Mesendoderm (in vitro differentiated cells): ENCODE measurements around the gene COL18A1.

Source experiments
- DNase-seq: peaks from one replicate; pipeline ENCODE4 v3.0.0; 2013
- H2AK5ac ChIP-seq: 2 replicates; pipeline ENCODE4 v1.6.1; 2013; ENCODE audit warnings: low read length, inconsistent platforms
- H2BK120ac ChIP-seq: 2 replicates; pipeline ENCODE4 v1.6.1; 2013; ENCODE audit warnings: low read depth, mild to moderate bottlenecking, low read length, moderate library complexity, mixed read lengths
- H2BK15ac ChIP-seq: replicated peaks from 2 replicates; pipeline ENCODE4 v1.6.1; 2013; ENCODE audit warnings: low read depth, mild to moderate bottlenecking, moderate library complexity
- H2BK5ac ChIP-seq: 2 replicates; pipeline ENCODE4 v1.6.1; 2013; ENCODE audit warnings: low read length, inconsistent platforms
- H3K18ac ChIP-seq: 2 replicates; pipeline ENCODE4 v1.6.1; 2013; ENCODE audit warnings: mild to moderate bottlenecking, low read length, mixed read lengths
- H3K23ac ChIP-seq: one replicate; pipeline ENCODE4 v1.6.1; 2013; ENCODE audit warnings: low read length
- H3K27ac ChIP-seq: 2 replicates; pipeline ENCODE4 v1.5.1; 2013; ENCODE audit warnings: low read depth, mild to moderate bottlenecking, inconsistent platforms, low read length, moderate library complexity
- H3K27me3 ChIP-seq: 2 replicates; pipeline ENCODE4 v1.6.1; 2013; ENCODE audit warnings: low read length, control low read depth, mild to moderate bottlenecking, inconsistent platforms; ENCODE audit not compliant: insufficient read depth, poor library complexity
- H3K36me3 ChIP-seq: 2 replicates; pipeline ENCODE4 v1.6.1; 2013; ENCODE audit warnings: low read length, inconsistent platforms; ENCODE audit not compliant: control insufficient read depth, insufficient read depth
- H3K4ac ChIP-seq: one replicate; pipeline ENCODE4 v1.6.1; 2013; ENCODE audit warnings: low read depth, mild to moderate bottlenecking, low read length, moderate library complexity
- H3K4me1 ChIP-seq: 2 replicates; pipeline ENCODE4 v1.6.1; 2013; ENCODE audit warnings: low read depth, low read length, inconsistent platforms; ENCODE audit not compliant: control insufficient read depth
- H3K4me2 ChIP-seq: 2 replicates; pipeline ENCODE4 v1.6.1; 2013; ENCODE audit warnings: low read length
- H3K4me3 ChIP-seq: 2 replicates; pipeline ENCODE4 v1.5.1; 2013; ENCODE audit warnings: mild to moderate bottlenecking, low read length
- H3K56ac ChIP-seq: one replicate; pipeline ENCODE4 v1.6.1; 2013; ENCODE audit warnings: low read length
- H3K79me1 ChIP-seq: 2 replicates; pipeline ENCODE4 v1.6.1; 2013; ENCODE audit warnings: low read length, inconsistent platforms
- H3K79me2 ChIP-seq: 2 replicates; pipeline ENCODE4 v1.6.1; 2013; ENCODE audit warnings: mild to moderate bottlenecking, low read length; ENCODE audit not compliant: control insufficient read depth, insufficient read depth
- H3K9ac ChIP-seq: 2 replicates; pipeline ENCODE4 v1.6.1; 2013; ENCODE audit warnings: low read length, inconsistent platforms
- H4K5ac ChIP-seq: one replicate; pipeline ENCODE4 v1.6.1; 2013; ENCODE audit warnings: low read length
- H4K8ac ChIP-seq: one replicate; pipeline ENCODE4 v1.6.1; 2013; ENCODE audit warnings: low read depth, mild to moderate bottlenecking, control low read depth, low read length, moderate library complexity
- WGBS: extraction: QIAGEN DNeasy Blood & Tissue Kit; methylation state at CpG from one replicate; pipeline ENCODE4 v1.1.7; 2013; ENCODE audit warnings: low lambda C conversion rate, missing lambda C conversion rate; ENCODE audit not compliant: insufficient coverage; ENCODE audit errors: extremely low coverage; 5-methylcytosine and 5-hydroxymethylcytosine counted together

The COL18A1 gene

DNA sequence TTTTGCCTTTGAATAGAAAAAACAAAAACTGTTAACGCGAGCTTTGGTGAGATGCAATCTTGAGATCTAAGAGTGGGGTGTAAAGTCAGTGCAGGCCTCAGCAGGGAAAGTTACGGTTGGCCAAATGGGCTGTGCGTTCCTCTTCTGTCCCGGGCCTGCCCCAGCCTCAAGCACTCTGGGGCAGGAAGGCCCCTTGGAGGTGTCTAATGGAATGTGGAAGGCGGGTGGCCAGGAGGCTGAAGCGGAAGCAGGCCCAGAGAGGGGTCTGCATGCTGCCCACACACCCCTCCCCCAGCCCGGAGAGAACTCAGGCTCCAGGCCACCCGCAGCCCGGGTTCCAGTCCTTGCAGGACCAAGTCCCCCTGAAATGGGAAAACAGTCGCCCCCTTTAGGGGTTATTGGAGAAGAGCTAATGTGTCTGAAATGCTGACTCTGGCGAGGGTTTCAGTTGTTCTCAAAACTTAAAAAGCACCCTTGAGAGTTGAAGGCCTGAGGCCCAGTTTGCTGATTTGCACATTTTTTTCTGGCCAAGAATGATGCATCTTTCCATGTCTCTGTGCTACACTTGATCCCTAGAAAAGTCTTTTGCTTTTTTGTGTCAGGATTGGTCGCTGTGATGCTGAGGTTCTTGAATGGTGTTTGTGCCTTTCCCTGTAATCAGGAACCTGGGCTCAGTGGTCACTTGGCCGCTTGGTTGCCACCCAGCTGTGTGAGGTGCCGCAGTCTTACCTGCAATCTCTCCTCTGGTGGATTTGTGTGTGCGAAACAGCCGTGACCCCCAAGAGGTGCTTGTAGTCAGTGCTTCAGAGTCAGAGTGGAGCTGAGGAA, 2.0 kb downstream of the COL18A1 start:
- peaks cover 2% of the 10 kb centered on the region for H3K36me3 ChIP-seq
- H3K18ac ChIP-seq = no peak overlapping the region
- no CpG with 5 or more reads among the region's 17 CpGs for WGBS
- H3K23ac ChIP-seq = peak overlapping the region; percentile 95
- H4K5ac ChIP-seq = no peak overlapping the region
- peak overlapping the region; percentile 84 for H3K4me2 ChIP-seq
- peaks cover 56% of the 10 kb centered on the region for H3K79me2 ChIP-seq
- H2BK120ac ChIP-seq = no peak overlapping the region
- no peak overlapping the region for H2BK15ac ChIP-seq
- peak; percentile 96 for DNase-seq
- H3K9ac ChIP-seq = peak overlapping the region; percentile 83
- H3K79me1 ChIP-seq = peaks cover 12% of the 10 kb centered on the region
- H3K4ac ChIP-seq = peak overlapping the region; percentile 61
- no peak overlapping the region for H3K4me3 ChIP-seq
- no peak overlapping the region for H4K8ac ChIP-seq
- H2BK5ac ChIP-seq = peak overlapping the region; percentile 77
- H3K27me3 ChIP-seq = no peaks in the 10 kb centered on the region
- peaks cover 15% of the 10 kb centered on the region for H3K4me1 ChIP-seq
- H2AK5ac ChIP-seq = peak overlapping the region; percentile 70
- peak overlapping the region; percentile 91 for H3K56ac ChIP-seq
- H3K27ac ChIP-seq = peak overlapping the region; percentile 96

DNA sequence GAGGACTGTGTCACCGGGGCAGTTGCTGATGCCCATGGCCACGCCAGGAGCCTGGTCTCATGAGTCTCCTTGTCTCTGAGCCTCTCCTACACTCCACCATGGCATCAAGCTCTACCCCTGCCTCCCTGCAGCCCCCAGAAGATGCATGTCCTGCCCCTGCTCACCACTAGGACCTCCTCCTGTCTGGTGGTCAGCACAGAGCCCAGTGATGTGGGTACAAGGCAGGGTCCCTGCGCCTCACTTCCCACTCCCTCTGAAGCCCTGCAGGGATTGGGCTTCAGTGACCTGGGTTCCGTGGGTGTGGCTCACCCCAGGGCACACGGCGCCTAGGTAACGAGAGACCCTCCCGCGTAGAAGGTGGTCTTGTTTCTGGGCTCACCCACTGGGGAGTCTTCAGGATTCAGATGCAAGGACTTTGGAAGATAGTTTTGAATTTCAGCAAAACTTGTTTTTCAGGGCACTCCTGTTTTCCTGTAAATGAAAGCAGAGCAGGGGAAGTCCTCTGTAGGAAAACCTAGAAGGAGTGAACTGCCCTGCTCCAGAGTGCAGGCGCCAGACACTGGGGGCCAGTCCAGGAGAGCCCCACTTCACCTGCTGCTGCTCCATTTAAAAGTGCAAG, 2.8 kb downstream of the COL18A1 start:
- Histone ChIP-seq H3K18ac (no peak overlapping the region), H3K56ac (peak overlapping the region; percentile 82), H4K8ac (no peak overlapping the region), H2BK15ac (no peak overlapping the region), H2AK5ac (peak overlapping the region; percentile 70), H3K27ac (no peak overlapping the region), H3K4me1 (peaks cover 15% of the 10 kb centered on the region), H3K23ac (peak overlapping the region; percentile 95), H3K4ac (no peak overlapping the region), H2BK120ac (no peak overlapping the region), H3K79me1 (peaks cover 14% of the 10 kb centered on the region), H2BK5ac (peak overlapping the region; percentile 77), H3K9ac (peak overlapping the region; percentile 52), H3K4me3 (no peak overlapping the region), H3K4me2 (peak overlapping the region; percentile 1), H4K5ac (no peak overlapping the region), H3K27me3 (no peaks in the 10 kb centered on the region), H3K79me2 (peaks cover 60% of the 10 kb centered on the region), H3K36me3 (peaks cover 2% of the 10 kb centered on the region)
- no peak for DNase-seq
- no CpG with 5 or more reads among the region's 10 CpGs for WGBS

DNA sequence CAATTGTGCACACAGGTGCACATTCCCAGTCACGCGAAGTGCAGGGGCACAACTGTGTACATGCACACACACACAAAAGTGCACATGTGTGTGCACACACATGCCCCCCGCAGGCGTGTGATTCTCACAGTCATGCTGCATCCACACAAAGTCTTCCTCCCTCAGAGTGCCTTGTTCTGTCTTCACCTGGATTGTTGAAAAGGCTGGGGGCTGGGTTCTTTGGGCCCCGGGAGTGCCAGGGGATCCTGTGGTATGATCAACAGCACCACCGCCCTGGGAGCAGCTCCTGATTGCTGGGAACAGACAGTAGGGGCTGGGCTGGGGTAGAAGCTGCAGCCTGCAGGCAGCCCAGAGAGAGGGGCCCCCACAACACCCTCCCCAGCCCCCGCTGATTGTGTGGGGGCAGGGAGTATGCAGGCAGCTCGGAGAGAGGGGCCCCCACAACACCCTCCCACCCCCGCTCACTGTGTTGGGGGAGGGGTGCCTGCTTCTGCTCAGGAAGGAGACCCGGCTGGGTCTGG, 3.4 kb downstream of the COL18A1 start:
- H3K27me3 ChIP-seq = no peaks in the 10 kb centered on the region
- H2BK5ac ChIP-seq = no peak overlapping the region
- peak overlapping the region; percentile 74 for H3K56ac ChIP-seq
- no peak overlapping the region for H3K4me3 ChIP-seq
- peaks cover 2% of the 10 kb centered on the region for H3K36me3 ChIP-seq
- no CpG with 5 or more reads among the region's 10 CpGs for WGBS
- no peak overlapping the region for H2AK5ac ChIP-seq
- no peak overlapping the region for H3K23ac ChIP-seq
- DNase-seq = no peak
- peak overlapping the region; percentile 33 for H3K9ac ChIP-seq
- no peak overlapping the region for H2BK120ac ChIP-seq
- no peak overlapping the region for H2BK15ac ChIP-seq
- H3K79me2 ChIP-seq = peaks cover 66% of the 10 kb centered on the region
- no peak overlapping the region for H3K27ac ChIP-seq
- peaks cover 15% of the 10 kb centered on the region for H3K4me1 ChIP-seq
- H3K79me1 ChIP-seq = peaks cover 14% of the 10 kb centered on the region
- H3K18ac ChIP-seq = no peak overlapping the region
- H3K4ac ChIP-seq = no peak overlapping the region
- no peak overlapping the region for H4K8ac ChIP-seq
- no peak overlapping the region for H3K4me2 ChIP-seq
- H4K5ac ChIP-seq = no peak overlapping the region

DNA sequence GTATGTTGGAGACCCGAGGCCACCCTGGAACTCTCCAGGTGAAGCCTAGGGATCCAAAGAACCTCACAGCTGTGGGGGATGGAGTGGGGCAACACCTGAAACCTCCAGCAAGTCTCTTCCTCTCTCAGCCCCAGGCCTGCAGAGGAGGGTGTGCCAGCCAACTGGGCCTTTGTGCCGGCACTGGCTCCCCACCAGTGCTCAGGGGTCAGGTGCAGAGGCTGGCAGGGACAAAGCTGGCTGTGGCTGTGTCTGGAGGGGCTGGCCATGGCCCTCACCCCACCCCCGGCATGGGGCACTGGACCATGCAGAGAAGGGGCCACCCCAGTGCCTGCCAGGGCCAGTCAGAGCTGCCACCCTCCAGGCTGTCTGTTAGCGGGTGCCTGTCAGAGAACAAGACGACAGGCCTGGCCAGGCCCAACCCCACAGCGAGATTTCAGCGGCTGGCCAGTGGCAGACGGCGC, 3.9 kb downstream of the COL18A1 start:
- H3K4me2 ChIP-seq = no peak overlapping the region
- no peak overlapping the region for H4K5ac ChIP-seq
- no peak overlapping the region for H3K27ac ChIP-seq
- no peak overlapping the region for H2BK15ac ChIP-seq
- peaks cover 15% of the 10 kb centered on the region for H3K4me1 ChIP-seq
- H2BK5ac ChIP-seq = no peak overlapping the region
- no peaks in the 10 kb centered on the region for H3K27me3 ChIP-seq
- H3K36me3 ChIP-seq = peaks cover 2% of the 10 kb centered on the region
- peaks cover 14% of the 10 kb centered on the region for H3K79me1 ChIP-seq
- H3K23ac ChIP-seq = no peak overlapping the region
- peak overlapping the region; percentile 21 for H3K9ac ChIP-seq
- H3K4me3 ChIP-seq = no peak overlapping the region
- H3K56ac ChIP-seq = peak overlapping the region; percentile 74
- WGBS = no CpG with 5 or more reads among the region's 9 CpGs
- H3K79me2 ChIP-seq = peaks cover 71% of the 10 kb centered on the region
- no peak for DNase-seq
- no peak overlapping the region for H3K18ac ChIP-seq
- H4K8ac ChIP-seq = no peak overlapping the region
- no peak overlapping the region for H2AK5ac ChIP-seq
- H3K4ac ChIP-seq = no peak overlapping the region
- no peak overlapping the region for H2BK120ac ChIP-seq

DNA sequence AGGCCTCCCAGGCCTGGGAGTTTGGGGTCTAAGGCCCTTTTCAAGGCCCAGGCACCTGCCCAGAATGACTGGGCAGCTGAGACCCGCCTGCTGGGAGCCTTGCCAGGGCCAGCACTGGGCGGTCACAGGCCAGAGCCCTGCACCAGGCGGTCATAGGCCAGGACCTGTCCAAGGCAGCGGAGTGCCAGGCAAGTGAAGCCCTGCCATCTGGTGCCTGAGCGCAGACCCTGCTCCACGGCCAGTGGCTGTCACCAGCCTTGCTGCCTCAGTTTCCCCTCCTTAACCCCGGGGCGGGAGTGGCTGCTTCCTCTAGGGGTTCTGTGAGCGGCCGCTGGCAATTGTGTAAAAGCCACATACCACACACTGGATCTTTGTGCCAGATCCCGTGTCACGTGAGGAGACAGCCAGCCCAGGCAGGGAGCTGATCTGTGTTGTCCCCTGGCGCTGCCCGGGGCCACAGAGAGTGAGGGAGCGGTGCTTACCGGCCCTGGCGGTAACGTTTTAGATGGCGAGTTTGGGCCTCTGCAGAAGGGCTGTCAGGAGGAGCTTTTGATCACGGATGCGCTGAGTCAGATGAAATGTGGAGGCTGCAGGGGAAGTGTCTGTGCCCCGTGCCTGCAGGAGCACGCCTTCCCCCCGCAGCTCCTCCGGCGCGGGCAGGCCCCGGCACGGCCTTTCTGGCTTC, 4.6 kb downstream of the COL18A1 start:
- peaks cover 12% of the 10 kb centered on the region for H3K4me1 ChIP-seq
- peaks cover 79% of the 10 kb centered on the region for H3K79me2 ChIP-seq
- no peak overlapping the region for H4K8ac ChIP-seq
- WGBS = no CpG with 5 or more reads among the region's 29 CpGs
- H3K4me3 ChIP-seq = no peak overlapping the region
- no peak overlapping the region for H4K5ac ChIP-seq
- H3K56ac ChIP-seq = peak overlapping the region; percentile 64
- no peak overlapping the region for H2BK5ac ChIP-seq
- DNase-seq = no peak
- H3K36me3 ChIP-seq = peaks cover 2% of the 10 kb centered on the region
- no peak overlapping the region for H3K4me2 ChIP-seq
- no peak overlapping the region for H3K23ac ChIP-seq
- H2BK120ac ChIP-seq = no peak overlapping the region
- H3K27me3 ChIP-seq = no peaks in the 10 kb centered on the region
- H3K18ac ChIP-seq = no peak overlapping the region
- H3K79me1 ChIP-seq = peaks cover 15% of the 10 kb centered on the region
- no peak overlapping the region for H3K4ac ChIP-seq
- no peak overlapping the region for H2AK5ac ChIP-seq
- H3K9ac ChIP-seq = no peak overlapping the region
- no peak overlapping the region for H2BK15ac ChIP-seq
- H3K27ac ChIP-seq = no peak overlapping the region
